Mesenchymal stem cell (in vitro differentiated cells and primary cell): ENCODE data around the gene DUSP12.

Source experiments
- DNase-seq: peaks from one replicate; pipeline ENCODE4 v3.0.0-alpha.2; 2013
- H2AFZ ChIP-seq: one replicate; pipeline ENCODE4 v1.6.1; 2013; ENCODE audit warnings: low read depth, mild to moderate bottlenecking, control low read depth, inconsistent platforms, low read length, moderate library complexity
- H2AK5ac ChIP-seq: 2 replicates; pipeline ENCODE4 v1.6.1; 2013; ENCODE audit warnings: low read length, moderate library complexity, mild to moderate bottlenecking, inconsistent platforms; ENCODE audit not compliant: severe bottlenecking
- H2BK120ac ChIP-seq: one replicate; pipeline ENCODE4 v1.6.1; 2013; ENCODE audit warnings: low read depth, mild to moderate bottlenecking, inconsistent platforms, low read length, moderate library complexity
- H2BK12ac ChIP-seq, 2 experiments: one replicate each; pipeline ENCODE4 v1.6.1; 2013; ENCODE audit warnings: inconsistent platforms in 2 of 2, low read length in 2 of 2, mild to moderate bottlenecking in 2 of 2, moderate library complexity in 2 of 2, control low read depth in 1 of 2
- H2BK15ac ChIP-seq: one replicate; pipeline ENCODE4 v1.6.1; 2013; ENCODE audit warnings: mild to moderate bottlenecking, low read depth, inconsistent platforms; ENCODE audit not compliant: poor library complexity, severe bottlenecking
- H2BK5ac ChIP-seq: 2 replicates; pipeline ENCODE4 v1.6.1; 2013; ENCODE audit warnings: low read depth, mild to moderate bottlenecking, low read length, control low read depth, inconsistent platforms; ENCODE audit not compliant: poor library complexity, severe bottlenecking
- H3K14ac ChIP-seq, 2 experiments: one replicate each; pipeline ENCODE4 v1.6.1; 2013; ENCODE audit warnings: inconsistent platforms in 2 of 2, low read length in 2 of 2, control low read depth in 1 of 2, mild to moderate bottlenecking in 1 of 2, moderate library complexity in 1 of 2
- H3K18ac ChIP-seq, 2 experiments: one replicate each; pipeline ENCODE4 v1.6.1; 2013; ENCODE audit warnings: inconsistent platforms in 2 of 2, low read length in 2 of 2, control low read depth in 1 of 2, low read depth in 1 of 2, mild to moderate bottlenecking in 1 of 2
- H3K23ac ChIP-seq, 2 experiments: one replicate each; pipeline ENCODE4 v1.6.1; 2013; ENCODE audit warnings: inconsistent platforms in 2 of 2, low read length in 2 of 2, mild to moderate bottlenecking in 2 of 2, moderate library complexity in 2 of 2, control low read depth in 1 of 2
- H3K27ac ChIP-seq: 2 replicates; pipeline ENCODE4 v1.5.1; 2013; ENCODE audit warnings: mild to moderate bottlenecking, moderate library complexity, low read length, control low read depth, inconsistent platforms; ENCODE audit not compliant: poor library complexity, severe bottlenecking
- H3K27me3 ChIP-seq, 2 experiments: 2 replicates each; pipeline versions ENCODE4 v1.6.1 to v1.7.0; 2013; ENCODE audit warnings: low read length in 2 of 2, mild to moderate bottlenecking in 2 of 2, moderate library complexity in 2 of 2, control low read depth in 1 of 2, inconsistent platforms in 1 of 2; ENCODE audit not compliant: control insufficient read depth in 1 of 2, insufficient read depth in 1 of 2
- H3K36me3 ChIP-seq, 2 experiments: 2 replicates each; pipeline versions ENCODE4 v1.6.1 to v1.7.0; 2013; ENCODE audit warnings: low read length in 2 of 2, control low read depth in 1 of 2, inconsistent platforms in 1 of 2, low read depth in 1 of 2, mild to moderate bottlenecking in 1 of 2; ENCODE audit not compliant: insufficient read depth in 2 of 2, control insufficient read depth in 1 of 2
- H3K4ac ChIP-seq, 2 experiments: one replicate each; pipeline ENCODE4 v1.6.1; 2013; ENCODE audit warnings: inconsistent platforms in 2 of 2, low read length in 2 of 2, mild to moderate bottlenecking in 2 of 2, moderate library complexity in 2 of 2, control low read depth in 1 of 2, low read depth in 1 of 2
- H3K4me1 ChIP-seq: 2 replicates; pipeline ENCODE4 v1.6.1; 2013; ENCODE audit warnings: low read depth, low read length, control low read depth; ENCODE audit not compliant: control insufficient read depth, insufficient read depth
- H3K4me2 ChIP-seq: 2 replicates; pipeline ENCODE4 v1.6.1; 2013; ENCODE audit warnings: low read length, mild to moderate bottlenecking, inconsistent platforms; ENCODE audit not compliant: poor library complexity, severe bottlenecking
- H3K4me3 ChIP-seq, 2 experiments: 2 replicates each; pipeline versions ENCODE4 v1.5.1 to v1.7.0; 2013; ENCODE audit warnings: low read length in 2 of 2, mild to moderate bottlenecking in 2 of 2, control low read depth in 1 of 2, low read depth in 1 of 2; ENCODE audit not compliant: insufficient read depth in 1 of 2
- H3K79me1 ChIP-seq: replicated peaks from 2 replicates; pipeline ENCODE4 v1.6.1; 2013; ENCODE audit warnings: mild to moderate bottlenecking, control low read depth, low read length, inconsistent platforms; ENCODE audit not compliant: poor library complexity, severe bottlenecking
- H3K9ac ChIP-seq: 2 replicates; pipeline ENCODE4 v1.7.0; 2013; ENCODE audit warnings: mild to moderate bottlenecking, low read length, moderate library complexity
- H3K9me3 ChIP-seq: 2 replicates; pipeline ENCODE4 v1.7.0; 2013; ENCODE audit warnings: mild to moderate bottlenecking, low read length; ENCODE audit not compliant: control insufficient read depth
- H4K8ac ChIP-seq: one replicate; pipeline ENCODE4 v1.6.1; 2013; ENCODE audit warnings: inconsistent platforms, mild to moderate bottlenecking, low read length, moderate library complexity
- H4K91ac ChIP-seq: one replicate; pipeline ENCODE4 v1.6.1; 2013; ENCODE audit warnings: mild to moderate bottlenecking, low read length, inconsistent platforms
- WGBS: methylation state at CpG from one replicate; pipeline ENCODE4 v1.1.7; 2013; ENCODE audit warnings: mixed read lengths; 5-methylcytosine and 5-hydroxymethylcytosine counted together

The DUSP12 gene

DNA sequence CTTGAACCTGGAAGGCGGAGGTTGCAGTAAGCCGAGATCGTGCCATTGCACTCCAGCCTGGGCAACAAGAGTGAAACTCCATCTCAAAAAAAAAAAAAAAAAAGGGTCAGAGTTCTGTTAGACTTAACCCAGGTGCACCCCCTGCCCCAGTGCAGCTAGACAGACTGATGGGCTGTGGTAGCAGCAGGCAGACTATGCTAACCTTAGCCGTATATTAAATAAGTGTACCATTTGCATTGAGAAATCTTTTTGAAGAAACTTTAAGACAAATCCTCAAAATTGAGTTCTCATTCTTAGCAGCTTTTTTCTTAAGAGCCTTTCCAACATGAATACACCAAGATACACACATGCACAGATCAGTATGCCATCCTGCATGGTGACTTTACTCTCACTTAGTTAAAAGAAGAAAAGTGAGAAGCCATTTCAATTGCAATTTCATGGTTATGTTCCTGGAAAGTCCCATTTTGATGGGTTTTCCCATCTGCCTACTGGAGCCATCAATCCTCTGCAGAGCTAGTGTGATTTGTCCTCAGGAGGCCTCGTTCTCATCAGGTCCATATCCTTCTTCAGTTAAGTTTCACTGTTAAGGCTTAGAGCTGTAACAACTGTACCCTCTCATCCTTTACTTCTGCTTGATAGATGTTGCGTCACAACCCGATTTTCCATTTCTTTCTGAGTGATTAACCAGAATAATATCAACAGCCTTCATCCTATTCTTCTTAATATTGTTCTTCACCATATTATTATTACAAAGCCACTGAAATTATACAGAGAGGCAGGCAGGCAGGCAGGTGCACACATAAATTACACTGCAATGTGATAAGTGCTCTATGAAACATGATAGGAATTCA lies 21.0 kb upstream of the DUSP12 start:
- WGBS = 98% methylated on average over 4 of the region's 7 CpGs
- Histone ChIP-seq H3K27ac (no peak overlapping the region), H3K4me2 (no peak overlapping the region), H4K8ac (no peak overlapping the region), H3K4me3 (no peak overlapping the region), H4K91ac (no peak overlapping the region), H3K4me1 (peaks cover 13% of the 10 kb centered on the region), H3K18ac (no peak overlapping the region), H2BK120ac (no peak overlapping the region), H2BK5ac (no peak overlapping the region), H3K4ac (no peak overlapping the region), H2AFZ (no peak overlapping the region), H3K23ac (no peak overlapping the region), H2BK15ac (no peak overlapping the region), H2AK5ac (no peak overlapping the region), H3K9ac (no peak overlapping the region), H3K36me3 (no peaks in the 10 kb centered on the region), H2BK12ac (no peak overlapping the region), H3K79me1 (no peaks in the 10 kb centered on the region), H3K14ac (no peak overlapping the region), H3K27me3 (peaks cover 0 to 28% of the 10 kb centered on the region in 2 experiments), H3K9me3 (no peaks in the 10 kb centered on the region)
- DNase-seq = no peak

DNA sequence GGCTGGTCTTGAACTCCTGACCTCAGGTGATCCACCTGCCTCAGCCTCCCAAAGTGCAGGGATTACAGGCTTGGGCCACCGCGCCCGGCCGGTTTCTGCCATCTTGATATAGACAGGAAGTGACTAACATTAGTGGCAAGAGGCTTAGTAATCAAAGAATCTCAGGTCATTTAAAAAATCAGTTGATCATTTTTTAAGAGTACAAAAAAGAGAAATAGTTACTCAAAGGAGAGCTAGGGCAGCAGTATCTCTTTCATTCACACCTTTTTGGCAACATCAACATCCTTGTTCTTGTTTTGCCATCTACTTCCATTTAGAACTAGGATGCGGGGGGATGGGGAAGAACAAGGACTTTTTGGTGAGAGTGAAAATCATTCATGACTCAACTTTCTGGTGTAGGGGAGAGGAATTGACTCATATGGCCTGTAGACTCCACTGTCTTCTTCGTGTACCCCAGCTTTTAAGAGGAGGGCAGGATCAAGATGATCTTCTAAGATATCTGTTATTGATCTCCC lies 19.5 kb upstream of the DUSP12 start:
- 32% methylated on average over 2 of the region's 6 CpGs for WGBS
- H2AK5ac ChIP-seq = no peak overlapping the region

DNA sequence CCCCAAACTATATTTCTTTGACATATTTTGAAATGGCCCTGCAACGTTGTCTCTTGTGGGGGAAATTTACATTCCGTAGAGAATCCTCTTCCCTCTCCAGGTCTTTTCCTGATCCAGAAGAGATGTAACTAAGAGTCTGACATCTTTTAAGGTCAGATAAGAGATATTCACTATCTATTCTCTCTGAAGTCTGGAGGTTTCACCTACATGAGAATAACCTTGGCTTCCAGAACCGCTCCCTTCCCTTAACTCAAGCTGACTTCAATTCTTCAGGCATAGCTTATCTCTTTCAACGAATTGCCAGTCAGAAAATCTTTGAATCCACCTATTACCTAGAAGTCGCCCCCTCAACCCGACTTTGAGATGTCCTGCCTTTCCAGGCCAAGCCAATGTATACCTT lies 18.3 kb upstream of the DUSP12 start:
- no peak overlapping the region for H3K23ac ChIP-seq
- H3K9me3 ChIP-seq = no peaks in the 10 kb centered on the region
- DNase-seq = no peak
- no peak overlapping the region for H3K4ac ChIP-seq
- H2BK5ac ChIP-seq = no peak overlapping the region
- H3K9ac ChIP-seq = no peak overlapping the region
- H4K8ac ChIP-seq = no peak overlapping the region
- H3K36me3 ChIP-seq = no peaks in the 10 kb centered on the region
- H3K27ac ChIP-seq = no peak overlapping the region
- 66% methylated on average over 4 of the region's 6 CpGs for WGBS
- H3K79me1 ChIP-seq = no peaks in the 10 kb centered on the region
- no peak overlapping the region for H2BK12ac ChIP-seq
- no peak overlapping the region for H3K18ac ChIP-seq
- H4K91ac ChIP-seq = no peak overlapping the region
- peaks cover 0 to 21% of the 10 kb centered on the region in 2 experiments for H3K27me3 ChIP-seq
- H2BK120ac ChIP-seq = no peak overlapping the region
- peaks cover 8% of the 10 kb centered on the region for H3K4me1 ChIP-seq
- H2AFZ ChIP-seq = no peak overlapping the region
- H2AK5ac ChIP-seq = no peak overlapping the region
- no peak overlapping the region for H3K4me3 ChIP-seq
- H3K14ac ChIP-seq = no peak overlapping the region
- H3K4me2 ChIP-seq = no peak overlapping the region
- H2BK15ac ChIP-seq = no peak overlapping the region

More for the DNA sequence above, 19.5 kb upstream of the DUSP12 start:
- no peaks in the 10 kb centered on the region for H3K79me1 ChIP-seq
- no peak overlapping the region for H3K9ac ChIP-seq
- no peak overlapping the region for H2BK5ac ChIP-seq
- no peak overlapping the region for H2BK15ac ChIP-seq
- no peak overlapping the region for H2BK12ac ChIP-seq
- no peak overlapping the region for H3K4me2 ChIP-seq
- no peak overlapping the region for H3K4me3 ChIP-seq
- no peak overlapping the region for H3K4ac ChIP-seq
- no peaks in the 10 kb centered on the region for H3K36me3 ChIP-seq
- H3K27me3 ChIP-seq = peaks cover 0 to 18% of the 10 kb centered on the region in 2 experiments
- no peak overlapping the region for H2AFZ ChIP-seq
- no peaks in the 10 kb centered on the region for H3K9me3 ChIP-seq
- H3K4me1 ChIP-seq = peaks cover 13% of the 10 kb centered on the region
- DNase-seq = peak; percentile 62
- H4K91ac ChIP-seq = no peak overlapping the region
- H3K18ac ChIP-seq = no peak overlapping the region
- no peak overlapping the region for H3K27ac ChIP-seq
- H4K8ac ChIP-seq = no peak overlapping the region
- no peak overlapping the region for H3K23ac ChIP-seq
- H3K14ac ChIP-seq = no peak overlapping the region
- H2BK120ac ChIP-seq = no peak overlapping the region

DNA sequence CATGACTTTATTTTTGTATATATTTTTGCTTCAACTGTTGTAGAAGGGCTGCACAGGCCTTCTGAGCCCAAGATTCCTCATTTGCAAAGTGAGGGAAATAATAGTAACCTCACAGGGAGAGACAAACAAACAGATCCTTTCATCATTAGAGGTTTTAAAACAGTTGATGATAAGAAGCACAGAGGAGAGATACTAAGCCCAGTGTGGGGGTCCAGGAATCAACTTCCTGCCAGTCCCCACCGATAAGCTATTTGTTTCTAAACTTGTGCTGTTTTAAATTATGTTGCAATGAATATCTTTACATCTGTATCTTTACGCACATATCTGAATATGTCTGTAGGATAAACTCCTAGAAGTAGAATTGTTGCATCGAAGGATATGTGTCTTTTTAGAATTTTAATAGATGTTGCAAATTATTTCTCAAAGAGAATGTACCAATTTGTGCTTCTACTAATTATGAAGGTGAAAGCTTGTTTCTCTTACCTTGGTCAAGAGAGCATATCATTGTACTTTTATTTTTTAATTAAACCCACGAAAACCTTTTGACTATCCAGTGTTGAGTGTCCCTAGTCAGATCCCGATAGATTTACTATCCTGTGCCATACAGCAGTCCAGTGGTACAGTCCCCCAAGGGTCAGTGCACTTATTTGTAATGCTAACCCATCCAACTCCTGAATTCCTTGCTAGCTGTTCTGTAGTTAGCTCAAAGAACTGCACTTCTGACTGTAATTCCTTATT lies 17.4 kb upstream of the DUSP12 start:
- Histone ChIP-seq H2BK15ac (no peak overlapping the region), H3K4me2 (no peak overlapping the region), H3K27ac (no peak overlapping the region), H3K79me1 (no peaks in the 10 kb centered on the region), H3K27me3 (peaks cover 0 to 27% of the 10 kb centered on the region in 2 experiments), H3K9ac (no peak overlapping the region), H3K4me1 (peaks cover 4% of the 10 kb centered on the region), H3K9me3 (no peaks in the 10 kb centered on the region), H4K91ac (no peak overlapping the region), H3K14ac (no peak overlapping the region), H2AK5ac (no peak overlapping the region), H3K18ac (no peak overlapping the region), H2BK5ac (no peak overlapping the region), H3K4me3 (no peak overlapping the region), H4K8ac (no peak overlapping the region), H2AFZ (no peak overlapping the region), H2BK12ac (no peak overlapping the region), H3K36me3 (no peaks in the 10 kb centered on the region), H3K23ac (no peak overlapping the region), H3K4ac (no peak overlapping the region), H2BK120ac (no peak overlapping the region)
- WGBS = 71% methylated on average over 4 of the region's 5 CpGs
- DNase-seq = no peak
